Keratinocyte (primary cell): Measurements from ENCODE around the gene FMN1.

Experiments used
- EZH2 ChIP-seq: IDR thresholded peaks from one replicate; pipeline ENCODE4 v1.6.1; 2012; ENCODE audit warnings: inconsistent platforms, mild to moderate bottlenecking, low read length, moderate library complexity
- TF ChIP-seq, protein P1 (sequence below), 3 experiments: IDR thresholded peaks in 1 of 3; conservative IDR thresholded peaks in 1 of 3; optimal IDR thresholded peaks in 1 of 3; 2 replicates in 2 of 3; 3 replicates in 1 of 3; pipeline versions ENCODE3 to v1.5.1; 2011; ENCODE audit warnings: low read length in 3 of 3, mild to moderate bottlenecking in 3 of 3, moderate library complexity in 2 of 3, control low read depth in 1 of 3, inconsistent platforms in 1 of 3; ENCODE audit not compliant: insufficient read depth in 2 of 3; ENCODE audit errors: extremely low read depth in 1 of 3

GRCh38 chr15:32767236-32767635, 427.3 kb downstream of the FMN1 start:
- TF ChIP-seq, protein P1, sequence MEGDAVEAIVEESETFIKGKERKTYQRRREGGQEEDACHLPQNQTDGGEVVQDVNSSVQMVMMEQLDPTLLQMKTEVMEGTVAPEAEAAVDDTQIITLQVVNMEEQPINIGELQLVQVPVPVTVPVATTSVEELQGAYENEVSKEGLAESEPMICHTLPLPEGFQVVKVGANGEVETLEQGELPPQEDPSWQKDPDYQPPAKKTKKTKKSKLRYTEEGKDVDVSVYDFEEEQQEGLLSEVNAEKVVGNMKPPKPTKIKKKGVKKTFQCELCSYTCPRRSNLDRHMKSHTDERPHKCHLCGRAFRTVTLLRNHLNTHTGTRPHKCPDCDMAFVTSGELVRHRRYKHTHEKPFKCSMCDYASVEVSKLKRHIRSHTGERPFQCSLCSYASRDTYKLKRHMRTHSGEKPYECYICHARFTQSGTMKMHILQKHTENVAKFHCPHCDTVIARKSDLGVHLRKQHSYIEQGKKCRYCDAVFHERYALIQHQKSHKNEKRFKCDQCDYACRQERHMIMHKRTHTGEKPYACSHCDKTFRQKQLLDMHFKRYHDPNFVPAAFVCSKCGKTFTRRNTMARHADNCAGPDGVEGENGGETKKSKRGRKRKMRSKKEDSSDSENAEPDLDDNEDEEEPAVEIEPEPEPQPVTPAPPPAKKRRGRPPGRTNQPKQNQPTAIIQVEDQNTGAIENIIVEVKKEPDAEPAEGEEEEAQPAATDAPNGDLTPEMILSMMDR (optimal IDR thresholded peaks at IDR 0.05 in 1 of 3, IDR thresholded peaks at IDR 0.05 in 1 of 3, conservative IDR thresholded peaks at IDR 0.05 in 1 of 3; ENCODE audit: extremely low read depth in 1 of 3, insufficient read depth in 2 of 3, low read length in 3 of 3): no peak
- no peak for TF ChIP-seq EZH2
